HG03439 (cell line): Measurements from ENCODE around the gene ZBED4.
A peak's percentile ranks its signal among the peaks of the same experiment; 100 is the strongest.

Experiments used
- ATAC-seq: cut with Tn5 transposase; IDR thresholded peaks from one replicate; pipeline ENCODE4 v1.9.1; 2021; ENCODE audit warnings: mild to moderate bottlenecking, moderate library complexity; ENCODE audit not compliant: unreplicated experiment

Gene ZBED4

DNA sequence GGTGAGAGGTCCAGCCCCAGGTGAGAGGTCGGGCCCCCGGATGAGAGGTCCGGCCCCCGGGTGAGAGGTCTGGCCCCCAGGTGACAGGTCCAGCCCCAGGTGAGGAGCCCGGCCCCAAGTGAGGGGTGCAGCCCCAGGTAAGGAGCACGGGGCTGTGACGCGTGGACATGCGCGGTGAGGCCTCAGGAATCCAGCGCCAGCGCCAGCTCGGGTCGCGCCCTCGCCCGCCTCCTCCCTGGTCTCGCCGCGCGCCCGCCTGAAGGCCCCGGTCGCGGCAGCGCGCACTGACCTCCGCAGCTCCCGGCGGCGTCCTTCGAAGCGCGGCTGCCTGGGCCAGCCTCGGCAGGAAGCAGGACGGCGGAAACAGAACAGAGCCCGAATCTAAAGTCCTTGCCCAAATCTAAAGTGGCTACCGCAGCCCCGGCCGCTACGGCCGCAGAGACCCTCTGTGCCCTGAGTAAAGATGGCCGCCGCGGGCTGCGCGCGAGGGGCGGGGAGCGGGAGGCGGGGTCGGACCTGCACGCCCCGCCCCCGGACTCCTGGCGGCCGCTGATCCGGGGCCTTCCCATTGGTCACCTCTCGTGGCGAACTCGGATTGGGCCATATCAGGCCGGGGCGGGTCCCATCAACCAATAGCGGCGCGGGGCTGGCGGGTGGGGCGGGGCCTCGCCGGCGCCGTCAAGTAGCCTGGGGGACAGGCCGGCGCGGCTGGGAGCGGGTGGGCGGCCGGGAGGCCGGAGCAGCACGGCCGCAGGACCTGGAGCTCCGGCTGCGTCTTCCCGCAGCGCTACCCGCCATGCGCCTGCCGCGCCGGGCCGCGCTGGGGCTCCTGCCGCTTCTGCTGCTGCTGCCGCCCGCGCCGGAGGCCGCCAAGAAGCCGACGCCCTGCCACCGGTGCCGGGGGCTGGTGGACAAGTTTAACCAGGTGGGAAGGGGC, 64.6 kb downstream of the ZBED4 start, which contains the start of the genes ALG12 and CRELD2:
TSS of gene ALG12 (minus strand) at position 465 of the 937 bp plus-strand sequence. CDS start 4,673 bp downstream, outside the sequence.
TSS of gene CRELD2 (plus strand) at position 661 of the 937 bp plus-strand sequence. CDS start at position 797, 136 bp downstream.
- peak; percentile 84 for ATAC-seq

DNA sequence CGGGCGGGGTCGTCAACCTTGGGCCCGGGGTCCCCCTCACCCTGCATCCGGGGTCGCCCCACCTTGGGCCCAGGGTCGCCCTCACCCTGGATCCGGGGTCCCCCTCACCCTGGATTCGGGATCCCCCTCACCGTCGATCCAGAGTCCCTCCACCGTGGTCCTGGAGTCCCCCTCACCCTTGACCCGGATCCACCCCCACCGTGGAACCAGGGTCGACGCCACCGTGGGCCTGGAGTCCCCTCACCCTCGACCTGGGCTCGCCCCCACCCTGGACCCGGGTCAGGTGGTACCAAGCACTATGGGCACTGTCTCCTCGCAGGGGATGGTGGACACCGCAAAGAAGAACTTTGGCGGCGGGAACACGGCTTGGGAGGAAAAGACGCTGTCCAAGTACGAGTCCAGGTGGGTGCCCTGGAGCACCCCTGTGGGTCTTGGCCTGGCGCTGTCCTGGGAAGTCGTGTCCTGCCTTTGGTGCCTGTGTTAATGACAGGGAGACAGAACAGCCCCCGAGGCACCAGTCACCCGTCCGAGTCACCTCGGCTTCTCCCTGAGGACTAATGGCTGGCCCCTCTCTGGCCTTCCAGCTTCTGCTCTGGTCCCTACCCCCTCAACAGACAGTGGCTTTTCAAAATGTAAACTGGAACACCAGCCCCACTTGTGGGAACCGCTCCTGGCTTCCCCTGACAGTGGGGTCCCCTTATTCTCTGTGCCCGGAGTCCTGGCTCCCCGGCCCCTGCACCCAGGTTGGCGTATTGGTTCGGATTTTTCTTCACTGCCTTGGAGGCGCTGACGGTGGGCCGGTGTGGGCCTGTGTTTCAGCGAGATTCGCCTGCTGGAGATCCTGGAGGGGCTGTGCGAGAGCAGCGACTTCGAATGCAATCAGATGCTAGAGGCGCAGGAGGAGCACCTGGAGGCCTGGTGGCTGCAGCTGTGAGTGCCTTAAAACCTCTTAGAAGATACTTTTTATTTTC, 65.6 kb downstream of the ZBED4 start:
- no peak for ATAC-seq

DNA sequence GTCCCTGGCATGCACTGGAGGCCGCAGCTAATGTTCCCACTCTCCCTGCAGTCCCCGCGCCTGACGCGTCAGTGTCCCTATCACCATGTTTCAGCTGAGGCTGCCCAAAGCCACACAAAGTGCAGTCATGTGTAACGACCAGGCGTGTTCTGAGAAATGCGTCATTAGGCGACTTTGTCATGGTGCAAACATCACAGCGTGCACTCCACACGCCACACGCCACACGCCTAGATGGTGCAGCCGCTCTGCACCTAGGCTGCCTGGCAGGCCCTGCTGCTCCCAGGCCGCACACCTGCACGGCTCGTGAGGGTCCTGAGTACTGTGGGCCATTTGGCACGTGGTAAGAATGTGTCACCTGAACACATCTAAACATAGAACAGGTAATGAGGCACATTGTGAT, 67.2 kb downstream of the ZBED4 start:
- no peak for ATAC-seq

DNA sequence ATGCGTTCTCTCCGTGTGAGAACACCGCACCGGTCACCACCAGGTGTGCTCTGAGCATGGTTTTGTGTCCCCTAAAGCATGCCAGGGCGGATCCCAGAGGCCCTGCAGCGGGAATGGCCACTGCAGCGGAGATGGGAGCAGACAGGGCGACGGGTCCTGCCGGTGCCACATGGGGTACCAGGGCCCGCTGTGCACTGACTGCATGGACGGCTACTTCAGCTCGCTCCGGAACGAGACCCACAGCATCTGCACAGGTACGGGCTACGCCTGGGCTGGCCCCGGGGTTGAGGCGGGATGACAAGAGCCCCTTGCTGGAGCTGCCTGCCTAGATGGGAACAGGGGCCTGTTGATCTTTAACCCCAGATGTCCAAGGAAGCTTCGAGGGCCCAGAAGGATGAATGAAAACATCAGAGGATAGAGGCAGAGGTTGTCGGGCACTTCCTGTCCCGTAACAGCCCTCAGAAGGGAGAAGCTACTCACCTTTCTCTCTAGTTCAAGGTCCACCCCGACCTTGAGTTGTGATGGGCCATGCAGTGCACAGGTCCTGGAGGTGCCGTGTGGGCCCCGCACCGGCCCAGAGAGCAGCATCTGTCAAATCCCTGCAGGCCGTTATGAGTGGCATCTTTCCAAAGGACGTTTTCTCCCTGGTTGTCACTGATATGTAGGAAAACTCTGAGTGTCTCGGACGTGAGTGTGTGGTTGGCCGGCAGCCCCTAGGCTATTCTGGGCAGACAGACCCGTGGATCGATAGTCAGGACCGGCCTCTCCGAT, 68.0 kb downstream of the ZBED4 start:
- no peak for ATAC-seq

DNA sequence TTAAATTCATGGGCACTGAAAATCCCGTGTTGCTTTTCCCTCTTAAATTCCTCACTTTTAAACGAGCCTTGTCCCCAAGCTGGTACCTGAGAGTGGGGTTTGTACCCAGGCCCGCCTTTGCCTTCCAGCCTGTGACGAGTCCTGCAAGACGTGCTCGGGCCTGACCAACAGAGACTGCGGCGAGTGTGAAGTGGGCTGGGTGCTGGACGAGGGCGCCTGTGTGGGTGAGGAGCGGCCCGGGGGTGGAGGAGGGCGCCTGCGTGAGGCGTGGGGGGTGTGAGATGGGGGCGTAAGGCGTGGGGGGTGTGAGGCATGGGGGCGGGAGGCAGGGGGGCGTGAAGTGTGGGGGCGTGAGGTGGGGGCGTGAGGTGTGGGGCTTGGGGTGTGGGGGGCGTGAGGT, 68.8 kb downstream of the ZBED4 start:
- ATAC-seq, result no peak

- no peak for ATAC-seq
Observed at GRCh38 chr22:49922926-49923325, 69.3 kb downstream of the ZBED4 start.

DNA sequence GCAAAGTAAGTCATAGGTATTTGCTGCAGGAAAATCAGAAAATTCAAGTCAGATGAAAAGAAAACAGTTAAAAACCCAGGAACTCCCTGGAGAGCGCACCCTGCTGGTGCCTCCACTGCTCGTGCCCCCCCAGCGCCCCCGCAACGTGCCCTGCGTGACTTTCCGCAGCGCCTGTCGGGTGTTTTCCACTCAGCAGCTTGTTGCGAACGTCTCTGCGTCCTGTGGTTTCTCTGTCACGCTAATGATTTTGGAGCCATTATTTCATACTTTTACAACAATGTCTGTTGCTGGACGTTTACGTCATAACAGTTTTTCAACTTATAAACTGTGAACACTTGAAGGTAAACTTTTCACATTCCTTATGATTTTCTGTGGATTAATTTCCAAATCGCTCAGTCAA, 69.8 kb downstream of the ZBED4 start:
- ATAC-seq, result no peak

DNA sequence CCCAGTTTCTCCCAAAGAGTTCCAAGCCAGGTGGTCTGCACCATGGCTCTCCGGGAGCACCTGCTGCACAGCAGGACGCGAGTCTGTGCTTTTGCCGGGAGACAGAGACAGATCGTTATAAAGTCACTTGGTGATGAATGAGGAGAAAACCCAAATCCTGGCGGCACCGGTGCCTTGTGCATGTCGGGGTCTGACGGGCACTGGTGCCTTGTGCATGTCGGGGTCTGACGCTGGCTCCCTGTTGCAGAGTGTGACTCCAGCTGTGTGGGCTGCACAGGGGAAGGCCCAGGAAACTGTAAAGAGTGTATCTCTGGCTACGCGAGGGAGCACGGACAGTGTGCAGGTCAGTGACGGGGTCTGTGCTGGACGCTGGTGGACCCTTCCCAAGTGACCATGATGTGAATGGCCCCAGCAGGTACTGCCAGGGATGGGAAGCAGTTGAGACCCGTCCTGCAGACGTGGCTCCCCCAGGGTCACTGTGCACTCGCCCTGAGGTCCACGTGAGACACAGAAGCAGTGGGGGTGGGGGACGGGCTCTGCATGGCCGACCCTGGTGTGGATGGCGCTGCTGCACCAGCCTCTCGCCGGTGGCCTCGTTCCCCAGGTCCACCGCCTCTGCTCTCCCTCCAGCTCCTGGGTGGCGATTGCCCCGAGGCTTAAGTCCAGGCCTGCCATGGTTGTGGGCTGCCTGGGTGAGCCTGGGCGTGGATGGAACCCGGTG, 70.6 kb downstream of the ZBED4 start:
- no peak for ATAC-seq

GRCh38 chr22:49925525-49926128, 72.0 kb downstream of the ZBED4 start:
- ATAC-seq, result no peak

DNA sequence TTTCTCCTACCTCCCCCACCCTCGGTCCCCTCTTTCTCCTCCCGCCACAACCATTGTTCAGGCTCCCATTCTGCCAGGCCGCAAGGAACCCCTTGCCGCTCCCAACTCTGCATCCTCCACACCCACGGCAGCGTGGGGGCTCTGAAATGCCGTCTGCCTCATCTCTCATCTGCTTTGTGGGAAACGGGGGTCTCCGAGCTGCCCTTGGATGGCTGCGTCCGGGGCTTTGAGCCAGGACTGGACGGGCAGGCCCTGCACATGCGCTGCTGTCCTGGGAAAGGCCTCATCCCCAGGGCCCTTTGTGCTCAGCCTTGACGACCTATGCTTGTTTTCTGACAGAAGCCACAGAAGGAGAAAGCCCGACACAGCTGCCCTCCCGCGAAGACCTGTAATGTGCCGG, 73.3 kb downstream of the ZBED4 start:
- no peak for ATAC-seq

GRCh38 chr22:49927483-49928184, 74.0 kb downstream of the ZBED4 start:
- no peak for ATAC-seq

DNA sequence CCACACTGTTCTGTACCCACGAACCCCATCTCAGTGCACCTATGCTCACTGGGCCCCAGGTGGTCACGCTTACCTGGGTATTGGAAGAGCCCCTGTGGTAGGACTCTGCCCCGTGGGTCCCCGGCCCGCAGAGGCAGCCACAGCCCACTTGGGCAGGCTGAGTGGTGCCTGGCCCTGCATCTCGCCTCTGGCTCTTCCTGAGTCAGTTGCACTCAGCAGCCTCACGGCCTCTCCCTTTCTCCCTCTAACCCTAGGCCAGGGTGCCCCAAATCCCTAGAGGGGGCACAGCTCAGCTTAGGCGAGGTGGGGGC, 74.5 kb downstream of the ZBED4 start:
- ATAC-seq, result no peak

DNA sequence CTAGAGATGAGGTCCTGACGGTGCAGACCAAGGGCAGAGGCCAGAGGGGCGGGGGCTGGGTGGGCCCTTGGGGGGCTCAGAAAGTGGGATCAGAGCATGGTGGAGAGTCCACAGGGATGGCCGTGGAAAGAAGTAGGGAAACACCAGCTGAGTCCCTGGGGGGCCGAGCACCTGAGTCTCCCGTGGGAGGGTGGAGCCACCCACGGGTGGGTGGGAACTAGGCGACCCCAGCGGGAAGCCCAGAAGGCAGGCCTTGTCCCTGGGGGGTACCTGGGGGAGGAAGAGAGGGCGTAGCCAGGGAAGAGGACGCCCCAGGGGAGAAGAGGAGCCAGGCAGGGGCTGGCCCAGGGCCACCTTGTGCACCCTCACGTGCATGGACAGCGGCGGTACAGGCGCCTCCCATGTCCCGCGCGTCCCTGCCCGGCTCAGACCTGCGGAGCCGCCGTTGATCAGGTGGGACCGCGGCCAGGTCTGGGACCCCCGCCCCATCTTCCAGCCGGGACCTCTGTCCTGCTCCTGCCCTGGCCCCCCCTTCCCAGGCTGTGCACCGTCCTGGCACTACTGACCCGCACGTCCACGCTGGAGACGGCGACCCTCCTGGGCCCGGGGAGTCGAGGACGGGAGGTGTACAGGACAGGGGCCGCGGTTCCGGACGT, 75.0 kb downstream of the ZBED4 start:
- ATAC-seq, result no peak

- ATAC-seq, result no peak
Observed at GRCh38 chr22:49929211-49929979, 75.8 kb downstream of the ZBED4 start.

- ATAC-seq, result no peak
Observed at GRCh38 chr22:49929994-49930575, 76.4 kb downstream of the ZBED4 start.

DNA sequence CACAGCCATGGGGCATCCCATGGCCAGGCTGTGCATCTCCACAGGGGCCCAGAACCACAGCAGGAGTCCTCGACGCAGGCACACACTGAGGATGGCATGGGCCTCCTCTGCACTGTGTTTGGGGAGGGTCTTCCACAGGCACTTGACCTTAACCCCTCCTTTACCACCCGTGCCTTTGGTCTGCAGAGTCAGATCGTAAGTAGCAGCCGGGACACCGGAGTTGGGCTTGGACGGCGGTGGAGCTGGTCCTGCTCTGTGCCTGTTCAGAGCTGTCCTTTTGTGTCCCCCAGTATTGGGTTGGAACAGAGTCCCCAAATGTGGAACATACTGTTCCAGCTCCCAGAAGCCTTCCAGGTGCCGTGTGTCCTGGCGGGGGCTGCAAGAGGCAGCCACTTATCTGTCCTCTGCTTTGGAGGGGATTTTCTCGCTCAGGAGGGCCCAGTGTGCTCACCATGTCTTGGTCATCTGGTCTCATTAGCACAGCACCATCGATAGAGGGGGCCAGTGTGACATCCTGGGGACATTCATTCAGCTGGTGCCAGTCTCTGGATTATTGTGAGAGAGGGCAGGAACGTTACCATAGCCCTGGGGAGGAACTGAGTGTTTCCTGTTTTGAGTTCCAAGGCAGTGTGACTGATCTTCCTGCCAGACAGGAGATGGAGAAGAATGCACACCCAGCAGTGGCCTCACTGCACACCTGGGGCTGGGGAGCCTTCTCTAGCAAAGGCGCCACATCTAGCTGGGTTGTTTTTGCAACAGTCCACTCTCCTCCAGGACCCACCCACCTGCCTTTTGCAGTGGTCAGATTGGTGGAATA, 77.2 kb downstream of the ZBED4 start:
- ATAC-seq, result no peak
